SIG-M5 (cell line): ENCODE measurements around the gene PRKN.

ENCODE experiments used
- DNase-seq: peaks from one replicate; lab custom pipeline; 2025; lab: John Stamatoyannopoulos, UW

The PRKN gene

GRCh38 chr6:162181741-162182401, 545.7 kb downstream of the PRKN start:
- DNase-seq: no peak

GRCh38 chr6:162181111-162181510, 546.5 kb downstream of the PRKN start:
- DNase-seq: no peak

GRCh38 chr6:162179196-162179951, 548.2 kb downstream of the PRKN start:
- no peak for DNase-seq

- no peak for DNase-seq
These were observed 548.9 kb downstream of the PRKN start for GRCh38 chr6:162178666-162179065.

GRCh38 chr6:162178266-162178665, 549.3 kb downstream of the PRKN start:
- no peak for DNase-seq

GRCh38 chr6:162177746-162178145, 549.8 kb downstream of the PRKN start:
- DNase-seq: no peak

GRCh38 chr6:162173466-162173865, 554.1 kb downstream of the PRKN start:
- no peak for DNase-seq

- DNase-seq: no peak
These were observed 562.1 kb downstream of the PRKN start for GRCh38 chr6:162165479-162165878.

- no peak for DNase-seq
These were observed 570.2 kb downstream of the PRKN start for GRCh38 chr6:162157167-162157870.

- no peak for DNase-seq
These were observed 571.4 kb downstream of the PRKN start for GRCh38 chr6:162156146-162156545.

GRCh38 chr6:162154930-162155329, 572.6 kb downstream of the PRKN start:
- DNase-seq: no peak

GRCh38 chr6:162154001-162154400, 573.6 kb downstream of the PRKN start:
- no peak for DNase-seq

GRCh38 chr6:162153120-162153519, 574.4 kb downstream of the PRKN start:
- DNase-seq: no peak

- no peak for DNase-seq
These were observed 576.4 kb downstream of the PRKN start for GRCh38 chr6:162151021-162151665.

- DNase-seq: no peak
These were observed 577.3 kb downstream of the PRKN start for GRCh38 chr6:162150295-162150694.

- no peak for DNase-seq
These were observed 577.8 kb downstream of the PRKN start for GRCh38 chr6:162149786-162150185.

- no peak for DNase-seq
These were observed 579.8 kb downstream of the PRKN start for GRCh38 chr6:162147805-162148204.

- DNase-seq: no peak
These were observed 580.3 kb downstream of the PRKN start for GRCh38 chr6:162147281-162147680.

- DNase-seq: no peak
These were observed 587.2 kb downstream of the PRKN start for GRCh38 chr6:162140251-162140852.

GRCh38 chr6:162125659-162126058, 601.9 kb downstream of the PRKN start:
- DNase-seq: no peak

GRCh38 chr6:162124710-162125435, 602.7 kb downstream of the PRKN start:
- no peak for DNase-seq
